Measurements from ENCODE around the gene CD2. TPM values are rescaled to one million over a fixed set of nuclear protein-coding genes. Genes with fewer than 3 reads are reported as not detected.

CD2 gene
- total RNA-seq, 6 experiments from 2014 or later = 0.13 to 1.5 (median 0.66) TPM

- H3K27me3 ChIP-seq = no peaks in the 10 kb centered on the region
- WGBS (ENCODE audit: insufficient coverage, low coverage, low lambda C conversion rate, missing lambda C conversion rate) = 54% methylated on average over 8 of the region's 11 CpGs
- H3K4me1 ChIP-seq = peaks cover 0 to 9% (median 0%) of the 10 kb centered on the region in 4 donors
- H3K27ac ChIP-seq = no peak overlapping the region
- TF ChIP-seq POLR2A (IDR thresholded peaks at IDR 0.05) = no peak
- TF ChIP-seq, protein P1, sequence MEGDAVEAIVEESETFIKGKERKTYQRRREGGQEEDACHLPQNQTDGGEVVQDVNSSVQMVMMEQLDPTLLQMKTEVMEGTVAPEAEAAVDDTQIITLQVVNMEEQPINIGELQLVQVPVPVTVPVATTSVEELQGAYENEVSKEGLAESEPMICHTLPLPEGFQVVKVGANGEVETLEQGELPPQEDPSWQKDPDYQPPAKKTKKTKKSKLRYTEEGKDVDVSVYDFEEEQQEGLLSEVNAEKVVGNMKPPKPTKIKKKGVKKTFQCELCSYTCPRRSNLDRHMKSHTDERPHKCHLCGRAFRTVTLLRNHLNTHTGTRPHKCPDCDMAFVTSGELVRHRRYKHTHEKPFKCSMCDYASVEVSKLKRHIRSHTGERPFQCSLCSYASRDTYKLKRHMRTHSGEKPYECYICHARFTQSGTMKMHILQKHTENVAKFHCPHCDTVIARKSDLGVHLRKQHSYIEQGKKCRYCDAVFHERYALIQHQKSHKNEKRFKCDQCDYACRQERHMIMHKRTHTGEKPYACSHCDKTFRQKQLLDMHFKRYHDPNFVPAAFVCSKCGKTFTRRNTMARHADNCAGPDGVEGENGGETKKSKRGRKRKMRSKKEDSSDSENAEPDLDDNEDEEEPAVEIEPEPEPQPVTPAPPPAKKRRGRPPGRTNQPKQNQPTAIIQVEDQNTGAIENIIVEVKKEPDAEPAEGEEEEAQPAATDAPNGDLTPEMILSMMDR (IDR thresholded peaks at IDR 0.05) = peak; percentile 34 to 43 (median 36)
- DNase-seq = peak in 1 of 3 donors; percentile 22
- intact Hi-C loops (cut with DNase I) = no loop called here
- peak; percentile 64 to 82 (median 72) for ATAC-seq
- H3K36me3 ChIP-seq = no peaks in the 10 kb centered on the region
- H3K9me3 ChIP-seq = no peaks in the 10 kb centered on the region
- no peak overlapping the region for H3K4me3 ChIP-seq
Observed at GRCh38 chr1:116763787-116764465, 9.7 kb downstream of the CD2 start.

DNA sequence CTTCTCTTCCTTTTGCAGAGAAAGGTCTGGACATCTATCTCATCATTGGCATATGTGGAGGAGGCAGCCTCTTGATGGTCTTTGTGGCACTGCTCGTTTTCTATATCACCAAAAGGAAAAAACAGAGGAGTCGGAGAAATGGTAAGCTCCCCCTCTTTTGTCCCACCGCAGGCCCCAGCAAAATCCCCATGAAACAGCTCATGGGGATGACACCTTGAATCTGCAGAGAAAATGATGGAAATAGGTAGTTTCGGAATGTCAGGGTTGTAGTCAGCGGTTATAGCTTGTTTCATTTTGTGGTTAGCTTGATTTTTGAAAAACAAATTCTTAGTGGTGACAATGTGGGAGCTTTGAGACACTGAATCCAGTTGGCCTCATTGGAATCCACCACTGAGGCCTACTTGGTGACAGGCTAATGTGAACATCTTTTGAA, 10.3 kb downstream of the CD2 start:
- H3K4me1 ChIP-seq = peaks cover 0 to 9% (median 0%) of the 10 kb centered on the region in 4 donors
- DNase-seq (no peak), ATAC-seq (no peak)
- H3K9me3 ChIP-seq = no peaks in the 10 kb centered on the region
- H3K36me3 ChIP-seq = no peaks in the 10 kb centered on the region
- TF ChIP-seq, protein P1 (IDR thresholded peaks at IDR 0.05) = no peak
- no peak for TF ChIP-seq POLR2A (IDR thresholded peaks at IDR 0.05)
- no peak overlapping the region for H3K27ac ChIP-seq
- H3K27me3 ChIP-seq = no peaks in the 10 kb centered on the region
- intact Hi-C loops (cut with DNase I) = no loop called here
- no peak overlapping the region for H3K4me3 ChIP-seq
- 83% methylated on average over 4 of the region's 5 CpGs for WGBS (ENCODE audit: insufficient coverage, low coverage, low lambda C conversion rate, missing lambda C conversion rate)

- ATAC-seq = no peak
- Histone ChIP-seq H3K27ac (no peak overlapping the region), H3K27me3 (no peaks in the 10 kb centered on the region), H3K4me3 (no peak overlapping the region), H3K36me3 (no peaks in the 10 kb centered on the region), H3K9me3 (no peaks in the 10 kb centered on the region), H3K4me1 (peaks cover 0 to 9% (median 0%) of the 10 kb centered on the region in 4 donors)
- intact Hi-C loops (cut with DNase I) = no loop called here
- TF ChIP-seq, protein P1 (IDR thresholded peaks at IDR 0.05) = no peak
- TF ChIP-seq POLR2A (IDR thresholded peaks at IDR 0.05) = no peak
- DNase-seq = no peak
- WGBS (ENCODE audit: insufficient coverage, low coverage, low lambda C conversion rate, missing lambda C conversion rate) = 73% methylated on average over 4 of the region's 15 CpGs
Observed at GRCh38 chr1:116764906-116765862, 11.0 kb downstream of the CD2 start.

- Histone ChIP-seq H3K4me1 (peaks cover 0 to 9% (median 0%) of the 10 kb centered on the region in 4 donors), H3K36me3 (no peaks in the 10 kb centered on the region), H3K27ac (no peak overlapping the region), H3K9me3 (no peaks in the 10 kb centered on the region), H3K4me3 (no peak overlapping the region), H3K27me3 (no peaks in the 10 kb centered on the region)
- ATAC-seq = no peak
- intact Hi-C loops (cut with DNase I) = no loop called here
- DNase-seq = no peak
- TF ChIP-seq, protein P1 (IDR thresholded peaks at IDR 0.05) = no peak
- TF ChIP-seq POLR2A (IDR thresholded peaks at IDR 0.05) = no peak
- WGBS (ENCODE audit: insufficient coverage, low coverage, low lambda C conversion rate, missing lambda C conversion rate) = 82% methylated on average over 2 of the region's 4 CpGs
Observed at GRCh38 chr1:116765962-116766361, 11.7 kb downstream of the CD2 start.
